Measurements from ENCODE around the gene TMPRSS4. TPM values are rescaled to one million over a fixed set of nuclear protein-coding genes. Genes with fewer than 3 reads are reported as not detected.

Gene TMPRSS4
- total and polyA plus RNA-seq, 2 of the 13 experiments (the other 11 are each of a cell fraction or from before 2014, with no cell fraction given): 0.32 TPM; not detected in 1

- TF ChIP-seq, protein P1, sequence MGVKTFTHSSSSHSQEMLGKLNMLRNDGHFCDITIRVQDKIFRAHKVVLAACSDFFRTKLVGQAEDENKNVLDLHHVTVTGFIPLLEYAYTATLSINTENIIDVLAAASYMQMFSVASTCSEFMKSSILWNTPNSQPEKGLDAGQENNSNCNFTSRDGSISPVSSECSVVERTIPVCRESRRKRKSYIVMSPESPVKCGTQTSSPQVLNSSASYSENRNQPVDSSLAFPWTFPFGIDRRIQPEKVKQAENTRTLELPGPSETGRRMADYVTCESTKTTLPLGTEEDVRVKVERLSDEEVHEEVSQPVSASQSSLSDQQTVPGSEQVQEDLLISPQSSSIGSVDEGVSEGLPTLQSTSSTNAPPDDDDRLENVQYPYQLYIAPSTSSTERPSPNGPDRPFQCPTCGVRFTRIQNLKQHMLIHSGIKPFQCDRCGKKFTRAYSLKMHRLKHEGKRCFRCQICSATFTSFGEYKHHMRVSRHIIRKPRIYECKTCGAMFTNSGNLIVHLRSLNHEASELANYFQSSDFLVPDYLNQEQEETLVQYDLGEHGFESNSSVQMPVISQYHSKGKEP (CRISPR knock-in tag; IDR thresholded peaks at IDR 0.05): no peak
- TF ChIP-seq ZMYM2 (CRISPR knock-in tag; IDR thresholded peaks at IDR 0.05) (no peak), MYNN (CRISPR knock-in tag; IDR thresholded peaks at IDR 0.05; ENCODE audit: low read depth) (no peak), HCFC1 (IDR thresholded peaks at IDR 0.05; ENCODE audit: low read depth, low read length) (no peak), TGIF2 (CRISPR knock-in tag; IDR thresholded peaks at IDR 0.05) (no peak), ZNF83 (CRISPR knock-in tag; IDR thresholded peaks at IDR 0.05; ENCODE audit: borderline replicate concordance) (no peak), ZMYM3 (CRISPR knock-in tag; IDR thresholded peaks at IDR 0.05) (no peak), ZNF589 (CRISPR knock-in tag; conservative IDR thresholded peaks at IDR 0.05) (no peak), ZBTB10 (CRISPR knock-in tag; IDR thresholded peaks at IDR 0.05; ENCODE audit: borderline replicate concordance) (no peak), TBX3 (IDR thresholded peaks at IDR 0.05; ENCODE audit: borderline replicate concordance) (no peak), ZZZ3 (CRISPR knock-in tag; IDR thresholded peaks at IDR 0.05; ENCODE audit: borderline replicate concordance) (no peak), ZNF281 (CRISPR knock-in tag; IDR thresholded peaks at IDR 0.05; ENCODE audit: borderline replicate concordance) (no peak), ZFP36 (IDR thresholded peaks at IDR 0.05; ENCODE audit: borderline replicate concordance, low read depth, low read length, partially characterized antibody) (peak; percentile 7), PITX1 (CRISPR knock-in tag; IDR thresholded peaks at IDR 0.05) (peak; percentile 75), ZNF17 (CRISPR knock-in tag; IDR thresholded peaks at IDR 0.05) (no peak), MIXL1 (CRISPR knock-in tag; IDR thresholded peaks at IDR 0.05) (0 out of 2 replicates have a peak, but pooled peaks have one; percentile 10), ZNF143 (CRISPR knock-in tag; IDR thresholded peaks at IDR 0.05) (no peak)
- TF ChIP-seq, protein P2, sequence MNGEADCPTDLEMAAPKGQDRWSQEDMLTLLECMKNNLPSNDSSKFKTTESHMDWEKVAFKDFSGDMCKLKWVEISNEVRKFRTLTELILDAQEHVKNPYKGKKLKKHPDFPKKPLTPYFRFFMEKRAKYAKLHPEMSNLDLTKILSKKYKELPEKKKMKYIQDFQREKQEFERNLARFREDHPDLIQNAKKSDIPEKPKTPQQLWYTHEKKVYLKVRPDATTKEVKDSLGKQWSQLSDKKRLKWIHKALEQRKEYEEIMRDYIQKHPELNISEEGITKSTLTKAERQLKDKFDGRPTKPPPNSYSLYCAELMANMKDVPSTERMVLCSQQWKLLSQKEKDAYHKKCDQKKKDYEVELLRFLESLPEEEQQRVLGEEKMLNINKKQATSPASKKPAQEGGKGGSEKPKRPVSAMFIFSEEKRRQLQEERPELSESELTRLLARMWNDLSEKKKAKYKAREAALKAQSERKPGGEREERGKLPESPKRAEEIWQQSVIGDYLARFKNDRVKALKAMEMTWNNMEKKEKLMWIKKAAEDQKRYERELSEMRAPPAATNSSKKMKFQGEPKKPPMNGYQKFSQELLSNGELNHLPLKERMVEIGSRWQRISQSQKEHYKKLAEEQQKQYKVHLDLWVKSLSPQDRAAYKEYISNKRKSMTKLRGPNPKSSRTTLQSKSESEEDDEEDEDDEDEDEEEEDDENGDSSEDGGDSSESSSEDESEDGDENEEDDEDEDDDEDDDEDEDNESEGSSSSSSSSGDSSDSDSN (CRISPR knock-in tag; IDR thresholded peaks at IDR 0.05): peak; percentile 48
Measured at GRCh38 chr11:118145285-118146227, 68.7 kb downstream of the TMPRSS4 start (continued).

Measured in HepG2 (cell line).